Epithelial cell of esophagus (primary cell): ENCODE data around the gene SLC18A2.

Experiments used
- DNase-seq: peaks from one replicate; pipeline ENCODE4 v3.0.0; 2010; ENCODE audit warnings: low read depth
- H3K4me3 ChIP-seq: 2 replicates; pipeline ENCODE4 v1.5.1; 2011; ENCODE audit warnings: mild to moderate bottlenecking, low read length, control low read depth
- TF ChIP-seq, protein P1 (sequence below): IDR thresholded peaks from 2 replicates; pipeline ENCODE4 v1.5.1; 2011; ENCODE audit warnings: low read depth, mild to moderate bottlenecking, low read length, control low read depth, inconsistent platforms; ENCODE audit not compliant: insufficient read depth; ENCODE audit errors: missing control alignments

SLC18A2 gene

DNA sequence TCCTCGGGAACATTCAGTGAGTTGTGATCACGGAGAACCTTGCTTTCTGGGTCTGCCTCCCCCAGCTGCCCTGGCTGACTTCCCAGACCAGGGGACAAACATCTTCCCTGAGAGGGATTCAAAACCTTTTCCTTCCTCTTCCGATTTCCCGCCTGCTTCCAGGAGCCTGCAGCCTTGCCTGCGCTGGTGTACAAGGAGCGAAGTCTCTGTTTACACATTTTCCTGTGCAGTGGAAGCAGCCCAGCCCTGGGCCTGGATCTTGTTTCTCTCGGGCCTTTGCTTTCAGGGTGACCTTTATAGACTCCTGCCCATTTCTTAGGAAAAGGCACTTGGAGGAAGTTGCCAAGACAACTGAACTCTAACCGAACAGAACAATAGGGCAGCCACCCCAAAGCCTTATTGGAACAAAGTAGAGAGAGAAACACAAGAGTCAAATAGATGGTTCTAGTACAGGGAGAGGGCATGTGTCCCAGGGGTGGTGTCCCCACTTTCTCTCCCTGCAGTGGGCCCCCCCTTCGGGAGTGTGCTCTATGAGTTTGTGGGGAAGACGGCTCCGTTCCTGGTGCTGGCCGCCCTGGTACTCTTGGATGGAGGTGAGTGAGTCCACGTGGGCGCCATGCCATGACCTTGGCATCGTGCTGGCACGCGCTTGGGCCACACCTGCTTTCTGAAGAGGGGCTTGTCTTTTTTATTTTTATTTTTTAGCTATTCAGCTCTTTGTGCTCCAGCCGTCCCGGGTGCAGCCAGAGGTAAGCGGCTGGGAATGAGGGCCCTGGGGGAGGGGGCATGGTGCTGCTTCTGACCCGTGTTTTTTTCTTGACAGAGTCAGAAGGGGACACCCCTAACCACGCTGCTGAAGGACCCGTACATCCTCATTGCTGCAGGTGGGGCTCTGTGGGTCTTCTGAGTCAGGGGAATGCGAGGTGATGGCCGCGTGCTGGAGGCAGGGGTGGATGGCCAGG, 14.1 kb downstream of the SLC18A2 start:
- H3K4me3 ChIP-seq, result no peak overlapping the region
- no peak for DNase-seq
- TF ChIP-seq, protein P1, sequence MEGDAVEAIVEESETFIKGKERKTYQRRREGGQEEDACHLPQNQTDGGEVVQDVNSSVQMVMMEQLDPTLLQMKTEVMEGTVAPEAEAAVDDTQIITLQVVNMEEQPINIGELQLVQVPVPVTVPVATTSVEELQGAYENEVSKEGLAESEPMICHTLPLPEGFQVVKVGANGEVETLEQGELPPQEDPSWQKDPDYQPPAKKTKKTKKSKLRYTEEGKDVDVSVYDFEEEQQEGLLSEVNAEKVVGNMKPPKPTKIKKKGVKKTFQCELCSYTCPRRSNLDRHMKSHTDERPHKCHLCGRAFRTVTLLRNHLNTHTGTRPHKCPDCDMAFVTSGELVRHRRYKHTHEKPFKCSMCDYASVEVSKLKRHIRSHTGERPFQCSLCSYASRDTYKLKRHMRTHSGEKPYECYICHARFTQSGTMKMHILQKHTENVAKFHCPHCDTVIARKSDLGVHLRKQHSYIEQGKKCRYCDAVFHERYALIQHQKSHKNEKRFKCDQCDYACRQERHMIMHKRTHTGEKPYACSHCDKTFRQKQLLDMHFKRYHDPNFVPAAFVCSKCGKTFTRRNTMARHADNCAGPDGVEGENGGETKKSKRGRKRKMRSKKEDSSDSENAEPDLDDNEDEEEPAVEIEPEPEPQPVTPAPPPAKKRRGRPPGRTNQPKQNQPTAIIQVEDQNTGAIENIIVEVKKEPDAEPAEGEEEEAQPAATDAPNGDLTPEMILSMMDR, result no peak

DNA sequence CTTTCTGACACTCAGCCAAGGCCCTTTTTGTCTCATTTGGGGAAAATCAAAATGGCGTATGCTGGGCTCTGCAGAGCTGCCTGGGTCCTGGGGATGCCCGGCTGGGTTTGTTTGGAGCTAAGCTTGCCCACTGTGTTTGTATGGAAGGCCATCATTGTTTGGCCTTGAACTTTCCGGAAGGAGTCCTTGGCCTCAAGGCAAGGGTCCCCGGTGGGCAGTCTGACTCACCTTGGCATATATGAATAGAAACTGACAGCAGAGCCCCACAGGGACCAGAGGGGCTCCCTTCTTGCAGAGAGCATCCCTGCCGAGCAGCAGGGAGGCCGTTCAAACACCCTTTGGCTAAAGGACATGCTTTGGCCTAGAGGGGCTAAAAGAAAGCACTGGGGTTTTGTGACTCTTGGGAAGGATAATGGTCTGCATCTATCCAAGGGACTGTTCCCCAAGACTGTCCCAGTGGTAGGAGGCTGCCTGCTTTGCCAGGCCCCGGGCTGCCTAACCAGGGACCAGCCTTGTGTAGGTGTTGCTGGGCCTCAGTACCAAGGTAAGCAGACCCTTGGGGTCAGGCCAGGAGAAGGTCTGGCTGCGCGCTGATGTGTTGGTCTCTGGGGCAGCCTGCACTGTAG, 15.0 kb downstream of the SLC18A2 start:
- no peak for DNase-seq
- TF ChIP-seq, protein P1, result no peak

DNA sequence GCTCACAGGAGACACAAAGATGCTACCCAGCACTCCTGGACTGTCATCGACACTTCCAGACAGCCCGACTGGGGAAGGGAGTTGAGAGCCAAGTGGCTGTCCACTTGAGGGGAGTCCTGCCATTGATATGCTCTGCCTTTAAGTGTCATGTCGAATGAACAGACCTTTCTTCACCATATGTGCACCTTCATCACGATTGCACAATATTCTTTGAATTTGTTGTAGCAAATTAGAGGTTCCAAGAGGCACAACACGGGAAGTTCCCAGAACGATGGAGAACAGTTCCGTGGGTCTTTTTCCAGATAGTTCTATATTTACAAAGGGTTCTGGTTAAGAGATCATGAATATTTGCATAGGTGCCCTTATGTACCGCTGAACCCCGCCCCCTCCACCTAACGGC, 16.0 kb downstream of the SLC18A2 start:
- H3K4me3 ChIP-seq, result no peak overlapping the region
- TF ChIP-seq, protein P1, result no peak
- DNase-seq, result no peak

More for the DNA sequence above, 15.0 kb downstream of the SLC18A2 start:
- H3K4me3 ChIP-seq, result no peak overlapping the region

DNA sequence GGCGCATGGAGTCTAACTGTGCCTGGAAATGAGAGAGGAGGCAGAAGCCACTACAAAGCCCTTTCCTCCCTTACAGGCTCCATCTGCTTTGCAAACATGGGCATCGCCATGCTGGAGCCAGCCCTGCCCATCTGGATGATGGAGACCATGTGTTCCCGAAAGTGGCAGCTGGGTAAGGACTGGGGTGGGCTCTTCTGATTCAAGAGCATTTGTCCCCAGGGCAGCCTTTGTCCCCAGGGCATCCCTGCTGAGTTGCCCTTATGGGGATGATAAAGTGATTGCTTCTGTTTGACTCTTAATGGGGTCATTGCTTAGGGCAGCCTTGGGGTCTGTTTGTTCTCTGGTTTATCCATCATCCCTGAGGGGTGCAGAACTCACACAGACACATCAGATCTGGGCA, 16.8 kb downstream of the SLC18A2 start:
- no peak overlapping the region for H3K4me3 ChIP-seq
- TF ChIP-seq, protein P1, result no peak
- DNase-seq, result no peak

DNA sequence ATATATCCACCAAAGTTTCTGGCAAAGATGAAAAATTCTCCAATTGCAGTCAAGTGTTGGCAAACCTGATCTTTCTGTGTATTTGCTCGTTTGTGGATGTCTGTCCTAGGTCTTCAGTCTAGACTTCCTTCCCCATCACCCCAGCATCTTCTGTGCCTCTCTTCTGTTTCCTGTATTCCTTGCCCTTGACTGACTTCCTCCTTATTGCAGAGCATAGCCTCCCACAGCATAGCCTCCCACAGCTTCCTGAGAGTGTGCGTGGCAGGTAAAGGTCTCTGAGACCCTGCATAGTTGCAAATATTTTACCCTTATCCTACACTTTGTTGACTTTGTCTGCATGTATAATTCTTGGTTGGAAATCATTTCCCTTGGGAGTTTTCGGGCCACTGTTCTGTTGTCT, 18.4 kb downstream of the SLC18A2 start:
- TF ChIP-seq, protein P1, result no peak
- no peak for DNase-seq
- no peak overlapping the region for H3K4me3 ChIP-seq

DNA sequence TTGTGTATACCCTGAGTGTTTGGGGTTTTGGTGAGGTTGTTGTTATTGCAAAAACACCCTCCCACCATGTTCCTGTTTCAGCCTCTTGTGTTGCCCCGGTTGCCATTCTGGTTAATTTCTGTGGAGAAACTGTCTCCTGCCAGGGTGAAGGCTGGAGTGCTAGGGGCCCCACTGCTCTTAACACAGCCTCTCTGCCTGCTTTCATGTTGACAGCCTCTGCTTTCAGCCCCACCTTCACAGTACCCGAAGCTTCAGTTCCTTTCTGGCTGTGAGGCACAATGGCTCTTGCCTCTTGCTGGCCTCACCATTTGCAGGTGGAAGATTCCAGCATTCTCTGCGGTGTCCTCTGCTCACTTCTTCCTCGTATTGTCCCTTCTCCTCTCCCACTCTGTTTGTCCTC, 19.2 kb downstream of the SLC18A2 start:
- no peak overlapping the region for H3K4me3 ChIP-seq
- TF ChIP-seq, protein P1, result no peak
- DNase-seq, result no peak
